SH-SY5Y (cell line): Measurements from ENCODE around the gene KCNJ15.

Experiments
- GATA2 ChIP-seq: IDR thresholded peaks from 2 replicates; pipeline ENCODE4 v1.6.1; 2011; ENCODE audit warnings: mild to moderate bottlenecking, low read depth, low read length
- GATA3 ChIP-seq: IDR thresholded peaks from 2 replicates; pipeline ENCODE4 v1.6.1; 2011; ENCODE audit warnings: low read depth, mild to moderate bottlenecking, low read length, moderate library complexity

- TF ChIP-seq GATA2 (no peak), GATA3 (no peak)
Measured at GRCh38 chr21:38227401-38227800, 29.4 kb upstream of the KCNJ15 start.
